Activated naive CD8-positive, alpha-beta T cell treated with anti-CD3 and anti-CD28 coated beads, Interleukin-2, amount 50 U/mL, for 16 hours (primary cell): ENCODE data around the gene ARSK.
A peak's percentile ranks its signal among the peaks of the same experiment; 100 is the strongest.

Experiments used
- DNase-seq: peaks from one replicate; pipeline ENCODE4 v3.0.0-alpha.2; 2020; ENCODE audit warnings: low read depth, low spot score

ARSK gene

GRCh38 chr5:95563367-95563766 is 8.5 kb downstream of the ARSK start:
- no peak for DNase-seq

GRCh38 chr5:95564450-95564849 is 9.5 kb downstream of the ARSK start:
- DNase-seq: no peak

GRCh38 chr5:95565280-95565920 is 10.5 kb downstream of the ARSK start:
- DNase-seq: no peak

GRCh38 chr5:95572016-95572415 is 17.1 kb downstream of the ARSK start:
- DNase-seq: no peak

GRCh38 chr5:95581576-95581975 is 26.7 kb downstream of the ARSK start:
- DNase-seq: no peak

GRCh38 chr5:95583992-95584391 is 29.1 kb downstream of the ARSK start:
- no peak for DNase-seq

- DNase-seq: no peak
Measured at GRCh38 chr5:95590880-95591279, 36.0 kb downstream of the ARSK start.

GRCh38 chr5:95591490-95591901 is 36.6 kb downstream of the ARSK start:
- no peak for DNase-seq

- no peak for DNase-seq
Measured at GRCh38 chr5:95595289-95595931, 40.5 kb downstream of the ARSK start.

GRCh38 chr5:95599252-95599651 is 44.4 kb downstream of the ARSK start:
- DNase-seq: no peak

- no peak for DNase-seq
Measured at GRCh38 chr5:95600557-95600956, 45.7 kb downstream of the ARSK start.

GRCh38 chr5:95605786-95606185 is 50.9 kb downstream of the ARSK start:
- no peak for DNase-seq

GRCh38 chr5:95606419-95606818 is 51.5 kb downstream of the ARSK start:
- DNase-seq: no peak

GRCh38 chr5:95609711-95610110 is 54.8 kb downstream of the ARSK start:
- no peak for DNase-seq

- DNase-seq: no peak
Measured at GRCh38 chr5:95610546-95610945, 55.6 kb downstream of the ARSK start.

- DNase-seq: no peak
Measured at GRCh38 chr5:95611396-95611795, 56.5 kb downstream of the ARSK start.

- DNase-seq: no peak
Measured at GRCh38 chr5:95613514-95613913, 58.6 kb downstream of the ARSK start.

GRCh38 chr5:95615164-95615467 is 60.2 kb downstream of the ARSK start:
- DNase-seq: no peak

GRCh38 chr5:95617057-95617456 is 62.2 kb downstream of the ARSK start:
- DNase-seq: no peak

- no peak for DNase-seq
Measured at GRCh38 chr5:95619096-95619495, 64.2 kb downstream of the ARSK start.

GRCh38 chr5:95619514-95620029 is 64.7 kb downstream of the ARSK start:
- no peak for DNase-seq

GRCh38 chr5:95620030-95620869 is 65.3 kb downstream of the ARSK start, which contains the start of gene GPR150:
GPR150 (plus strand) TSS chr5:95620087; CDS start chr5:95620276, 189 bp downstream.
- DNase-seq: peak; percentile 17
